ENCODE results near the gene CHD5.

DNA sequence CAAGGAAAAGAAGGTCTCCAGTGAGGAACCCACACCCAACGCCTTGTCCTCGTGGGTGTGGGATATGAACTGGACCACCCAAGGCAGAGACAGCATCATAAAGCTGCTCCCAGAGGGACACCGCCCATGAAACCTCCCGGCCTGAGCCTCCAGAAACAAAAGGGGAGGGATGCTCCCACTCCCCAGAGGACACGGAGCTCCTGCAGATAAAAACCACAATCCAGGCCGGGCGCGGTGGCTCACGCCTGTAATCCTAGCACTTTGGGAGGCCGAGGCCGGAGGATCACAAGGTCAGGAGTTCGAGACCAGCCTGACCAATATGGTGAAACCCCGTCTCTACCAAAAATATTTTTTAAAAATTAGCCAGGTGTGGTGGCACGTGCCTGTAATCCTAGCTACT, 66.4 kb downstream of the CHD5 start:
- TF ChIP-seq, protein P1, sequence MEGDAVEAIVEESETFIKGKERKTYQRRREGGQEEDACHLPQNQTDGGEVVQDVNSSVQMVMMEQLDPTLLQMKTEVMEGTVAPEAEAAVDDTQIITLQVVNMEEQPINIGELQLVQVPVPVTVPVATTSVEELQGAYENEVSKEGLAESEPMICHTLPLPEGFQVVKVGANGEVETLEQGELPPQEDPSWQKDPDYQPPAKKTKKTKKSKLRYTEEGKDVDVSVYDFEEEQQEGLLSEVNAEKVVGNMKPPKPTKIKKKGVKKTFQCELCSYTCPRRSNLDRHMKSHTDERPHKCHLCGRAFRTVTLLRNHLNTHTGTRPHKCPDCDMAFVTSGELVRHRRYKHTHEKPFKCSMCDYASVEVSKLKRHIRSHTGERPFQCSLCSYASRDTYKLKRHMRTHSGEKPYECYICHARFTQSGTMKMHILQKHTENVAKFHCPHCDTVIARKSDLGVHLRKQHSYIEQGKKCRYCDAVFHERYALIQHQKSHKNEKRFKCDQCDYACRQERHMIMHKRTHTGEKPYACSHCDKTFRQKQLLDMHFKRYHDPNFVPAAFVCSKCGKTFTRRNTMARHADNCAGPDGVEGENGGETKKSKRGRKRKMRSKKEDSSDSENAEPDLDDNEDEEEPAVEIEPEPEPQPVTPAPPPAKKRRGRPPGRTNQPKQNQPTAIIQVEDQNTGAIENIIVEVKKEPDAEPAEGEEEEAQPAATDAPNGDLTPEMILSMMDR (IDR thresholded peaks at IDR 0.05), result no peak
- no peak for TF ChIP-seq POLR2A (IDR thresholded peaks at IDR 0.05; ENCODE audit: low read depth)
- no peak for TF ChIP-seq POLR2AphosphoS5 (IDR thresholded peaks at IDR 0.05)
- TF ChIP-seq EP300 (IDR thresholded peaks at IDR 0.05), result no peak

All from esophagus muscularis mucosa (tissue), 4 donors.